GM19043 (cell line): ENCODE data around the gene RADIL.
"Not testable (repeated sequence)": the region's sequence is repeated elsewhere in the genome, so short reads cannot be mapped to it uniquely, and the experiment has no call there.

Source experiments
- ATAC-seq: cut with Tn5 transposase; IDR thresholded peaks from one replicate; pipeline ENCODE4 v1.9.1; 2021; ENCODE audit warnings: low read depth; ENCODE audit not compliant: unreplicated experiment

RADIL gene

GRCh38 chr7:4794171-4794570, 89.3 kb downstream of the RADIL start:
- ATAC-seq = not testable (repeated sequence)

- not testable (repeated sequence) for ATAC-seq
Observed at GRCh38 chr7:4793385-4793993, 90.0 kb downstream of the RADIL start.

- no peak for ATAC-seq
Observed at GRCh38 chr7:4792537-4793126, 90.9 kb downstream of the RADIL start.

GRCh38 chr7:4791738-4792536, 91.6 kb downstream of the RADIL start:
- ATAC-seq = no peak

GRCh38 chr7:4791101-4791737, 92.3 kb downstream of the RADIL start:
- no peak for ATAC-seq

GRCh38 chr7:4790516-4790991, 93.0 kb downstream of the RADIL start:
- no peak for ATAC-seq

GRCh38 chr7:4790078-4790465, 93.4 kb downstream of the RADIL start:
- no peak for ATAC-seq

GRCh38 chr7:4789194-4790077, 94.1 kb downstream of the RADIL start:
- no peak for ATAC-seq

GRCh38 chr7:4788627-4789189, 94.8 kb downstream of the RADIL start:
- ATAC-seq = no peak

- no peak for ATAC-seq
Observed at GRCh38 chr7:4787947-4788626, 95.4 kb downstream of the RADIL start.

GRCh38 chr7:4787541-4787940, 96.0 kb downstream of the RADIL start:
- no peak for ATAC-seq

GRCh38 chr7:4786015-4786414, 97.5 kb downstream of the RADIL start:
- ATAC-seq = no peak

- ATAC-seq = no peak
Observed at GRCh38 chr7:4785371-4785770, 98.1 kb downstream of the RADIL start.

- ATAC-seq = no peak
Observed at GRCh38 chr7:4784799-4785198, 98.7 kb downstream of the RADIL start.

GRCh38 chr7:4783762-4784351, 99.7 kb downstream of the RADIL start:
- no peak for ATAC-seq

- ATAC-seq = no peak
Observed at GRCh38 chr7:4783292-4783652, 100.2 kb downstream of the RADIL start.

GRCh38 chr7:4782333-4783291, 100.9 kb downstream of the RADIL start:
- no peak for ATAC-seq
